HS-5 (cell line): ENCODE results near the gene RCVRN.
"Not testable (repeated sequence)": the region's sequence is repeated elsewhere in the genome, so short reads cannot be mapped to it uniquely, and the experiment has no call there.

Experiments
- DNase-seq: peaks from one replicate; pipeline ENCODE4 v3.0.0-alpha.2; 2012; ENCODE audit warnings: low read depth

RCVRN gene

DNA sequence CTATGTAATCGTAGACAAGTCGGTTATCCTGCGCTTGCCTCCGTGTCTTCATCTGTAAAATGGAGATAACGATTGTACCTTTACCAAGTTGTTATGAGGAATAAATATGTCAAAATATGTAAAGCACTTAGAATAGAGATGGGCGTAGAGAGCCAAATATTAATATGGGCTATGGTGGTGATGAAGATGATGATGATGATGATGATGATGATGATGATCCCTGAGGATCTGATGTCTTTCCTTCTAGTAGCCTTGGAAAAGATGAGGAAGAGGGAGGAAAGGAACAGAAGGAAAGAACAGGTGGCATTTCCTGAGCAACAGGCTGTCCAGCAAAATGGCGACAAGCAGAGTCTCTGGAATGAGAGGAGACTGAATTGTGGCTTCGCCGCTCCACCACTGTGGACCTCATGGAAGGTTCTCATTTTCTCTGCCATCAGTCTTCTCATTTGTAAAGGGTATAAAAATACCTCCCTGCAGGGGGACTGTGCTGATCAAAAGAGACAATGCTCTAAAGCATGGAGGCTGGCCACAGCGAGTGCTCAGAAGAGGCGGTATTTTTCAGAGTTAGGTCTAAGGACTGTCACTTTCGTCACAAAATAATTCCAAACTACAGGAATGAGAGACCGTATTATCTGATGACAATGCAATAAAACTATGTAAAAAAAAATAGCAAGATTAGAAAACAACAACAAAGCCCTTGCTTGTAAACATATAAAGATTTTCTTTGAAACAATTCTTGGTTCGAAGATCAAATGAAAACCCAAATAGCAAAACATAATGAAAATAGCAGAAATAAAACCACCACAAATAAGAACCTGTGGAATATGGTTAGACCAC lies 17.2 kb upstream of the RCVRN start:
- no peak for DNase-seq

DNA sequence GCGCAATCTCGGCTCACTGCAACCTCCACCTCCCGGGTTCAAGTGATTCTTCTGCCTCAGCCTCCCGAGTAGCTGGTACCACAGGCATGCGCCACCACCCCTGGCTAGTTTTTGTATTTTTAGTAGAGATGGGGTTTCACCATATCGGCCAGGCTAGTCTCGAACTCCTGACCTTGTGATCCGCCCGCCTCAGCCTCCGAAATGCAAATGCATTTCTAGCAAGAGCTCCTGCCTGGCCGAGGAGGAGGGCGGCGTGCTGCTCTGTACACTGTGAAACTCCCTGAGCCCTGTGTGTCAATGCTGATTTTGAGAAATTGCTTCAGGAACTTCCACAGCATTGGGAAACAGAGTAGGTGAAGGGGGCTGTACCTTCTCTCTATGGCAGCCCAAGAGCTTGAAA lies 16.1 kb upstream of the RCVRN start:
- DNase-seq: not testable (repeated sequence)

DNA sequence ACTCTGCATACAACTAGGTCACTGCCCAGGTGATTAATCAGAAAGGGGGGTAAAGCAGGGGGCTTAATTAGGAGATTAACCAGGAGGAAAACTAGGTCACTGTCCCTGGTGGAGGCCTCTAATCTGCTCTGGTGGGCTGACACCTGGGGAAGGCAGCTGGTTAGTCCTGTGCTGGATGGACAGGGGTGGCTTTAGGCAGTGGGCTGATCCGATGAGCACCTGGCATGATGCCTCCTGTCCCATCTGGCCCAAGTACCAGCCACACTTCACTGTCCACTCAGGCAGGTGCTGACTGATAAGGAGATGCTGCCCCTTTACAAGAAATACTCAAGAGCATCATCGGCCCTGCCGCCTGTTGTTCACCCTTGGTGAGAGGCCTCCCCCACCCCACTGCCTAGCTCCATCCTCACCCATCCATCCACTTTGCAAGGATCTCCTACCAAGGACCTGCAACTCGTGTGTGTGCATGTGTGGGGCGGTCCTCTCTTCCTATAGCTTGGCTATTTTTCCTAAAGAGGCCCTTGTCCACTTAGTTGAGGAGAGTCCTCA lies 13.8 kb upstream of the RCVRN start:
- no peak for DNase-seq

DNA sequence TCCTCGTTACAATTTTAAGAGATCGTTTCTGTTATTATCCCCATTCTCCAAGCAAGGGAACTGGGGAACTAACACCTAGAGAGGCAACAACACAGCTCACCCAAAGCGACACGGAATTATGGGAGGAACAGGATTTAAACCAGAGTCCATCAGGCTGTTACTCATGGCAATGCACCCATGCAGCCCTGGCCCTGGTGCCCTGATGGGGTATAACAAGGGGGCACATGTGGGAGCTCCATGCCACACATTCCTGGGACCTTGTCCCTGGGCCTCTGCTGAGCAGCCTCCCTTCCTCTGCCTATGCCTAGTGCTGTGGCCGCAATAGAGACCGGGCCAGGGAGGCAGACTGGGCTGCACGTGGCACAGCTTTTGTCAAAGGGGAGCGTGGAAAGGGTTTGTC lies 13.3 kb upstream of the RCVRN start:
- no peak for DNase-seq

DNA sequence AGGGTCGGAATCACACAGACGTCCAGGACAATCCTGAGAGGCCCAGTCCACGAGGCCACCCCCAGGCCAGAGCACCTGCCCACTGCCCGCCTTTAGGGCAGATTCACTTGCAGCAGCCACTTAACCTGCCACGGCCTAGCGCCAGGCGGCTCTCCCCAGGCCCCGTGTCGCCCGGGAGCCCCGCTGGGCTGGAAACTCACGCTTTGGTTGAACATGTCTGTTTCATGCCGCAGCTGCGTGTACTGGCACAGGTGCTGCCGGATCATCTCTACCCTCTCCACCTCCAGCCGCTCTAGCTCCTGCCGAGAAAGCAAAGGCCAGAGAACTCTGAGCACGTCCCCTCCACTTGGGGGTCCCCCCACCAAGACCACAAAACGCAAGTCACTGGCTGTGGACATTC lies 12.7 kb upstream of the RCVRN start:
- DNase-seq: no peak

DNA sequence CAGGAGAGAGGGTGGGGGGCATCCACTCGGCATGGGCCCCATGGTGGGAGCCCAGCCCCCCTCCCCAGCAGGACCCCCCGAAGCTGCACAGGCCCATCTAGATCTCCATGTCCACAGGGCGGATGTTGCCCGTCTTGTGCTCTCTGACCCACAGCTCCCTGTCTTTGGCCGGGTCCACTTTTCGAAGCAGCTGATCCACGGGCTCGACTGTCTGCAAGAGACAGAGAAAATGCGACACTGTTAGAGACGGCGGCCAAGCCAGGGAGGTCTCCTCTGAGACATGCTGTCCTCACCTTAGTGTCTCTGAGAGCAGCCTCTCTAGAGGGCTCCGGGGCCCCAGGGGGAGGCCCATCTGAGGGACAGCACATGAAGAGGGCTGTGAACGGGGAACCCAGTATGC lies 12.1 kb upstream of the RCVRN start:
- DNase-seq: no peak

DNA sequence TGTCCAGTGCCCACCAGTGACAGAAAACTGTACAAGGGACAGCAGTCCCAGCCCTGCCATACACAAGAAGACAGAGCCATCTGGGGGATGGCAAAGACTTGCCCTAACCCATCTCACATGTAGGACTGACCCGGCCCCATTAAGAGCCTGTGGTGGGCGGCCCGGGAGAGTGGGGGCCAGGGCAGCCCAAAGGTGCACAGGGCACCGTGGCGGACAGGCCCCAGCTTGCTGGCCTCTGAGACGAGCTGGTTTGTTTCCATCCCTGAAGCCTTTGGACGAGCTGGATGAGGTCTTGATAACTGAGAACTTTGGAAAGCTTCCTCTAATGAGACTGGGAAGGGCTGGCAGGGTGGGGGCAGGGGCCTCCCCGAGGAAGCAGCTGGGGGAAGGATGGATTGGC lies 11.0 kb upstream of the RCVRN start:
- no peak for DNase-seq

DNA sequence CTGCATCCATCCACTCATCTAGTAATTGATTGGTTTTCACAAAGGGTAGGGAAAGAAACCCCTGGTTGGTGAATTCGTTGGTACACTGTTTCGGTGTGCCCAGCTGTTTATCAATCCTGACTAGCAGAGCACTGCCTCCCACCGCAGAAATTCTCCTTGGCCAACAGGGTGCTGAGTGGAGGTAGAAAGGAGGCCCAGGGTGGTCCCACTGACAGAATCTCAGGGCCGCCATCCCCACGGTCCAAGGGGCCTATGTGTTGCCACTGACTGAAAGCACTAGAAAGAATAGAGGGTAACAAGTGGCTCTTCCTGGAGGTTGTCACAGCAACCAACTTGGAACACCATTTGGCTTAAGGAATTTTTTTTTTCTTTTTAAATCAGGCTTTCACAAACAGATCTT lies 8.4 kb upstream of the RCVRN start:
- no peak for DNase-seq

DNA sequence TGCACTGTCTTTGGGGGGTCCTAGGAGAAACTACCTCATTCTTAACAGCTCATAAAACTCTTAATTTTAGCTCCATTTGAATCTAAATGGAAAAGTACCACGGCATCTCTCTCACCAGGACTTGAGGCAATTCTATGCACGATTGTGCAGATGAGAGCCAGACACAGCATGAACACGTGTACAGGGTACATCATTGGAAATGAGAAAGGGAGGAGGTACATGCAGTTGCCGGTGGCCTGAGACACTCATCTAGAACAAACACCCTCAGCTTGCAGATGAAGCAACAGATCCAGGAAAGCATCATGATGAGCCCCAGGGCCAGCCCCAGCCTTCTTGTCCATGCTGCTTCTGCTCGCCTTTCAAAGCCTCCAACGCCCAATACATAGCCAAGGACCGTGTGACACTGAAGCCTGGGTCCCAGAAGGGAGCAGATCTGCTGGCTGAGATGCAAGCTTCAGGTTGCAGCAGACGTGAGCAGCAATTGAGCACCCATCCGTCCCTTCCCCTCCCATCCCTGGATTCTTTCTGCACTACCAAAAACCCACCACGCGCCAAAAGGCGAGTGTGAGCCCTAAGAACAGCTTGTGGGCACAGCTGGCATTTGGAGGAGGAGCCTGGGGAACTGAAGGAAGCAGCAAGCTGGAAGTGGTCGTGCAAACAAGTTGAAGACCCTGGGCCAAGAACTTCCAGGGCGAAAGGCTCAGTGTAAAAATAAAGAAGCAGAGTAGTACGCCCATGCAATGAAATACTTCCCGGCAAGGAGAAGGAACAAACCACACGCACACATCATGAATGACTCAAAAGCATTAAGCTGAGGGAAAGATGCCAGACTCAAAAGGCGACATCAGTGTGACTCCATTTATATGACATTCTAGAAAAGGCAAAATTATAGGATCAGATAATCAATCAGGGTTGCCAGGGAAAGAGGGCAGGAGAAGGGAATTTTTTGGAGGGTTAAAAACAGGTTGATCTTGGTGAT lies 7.3 kb upstream of the RCVRN start:
- DNase-seq: no peak

DNA sequence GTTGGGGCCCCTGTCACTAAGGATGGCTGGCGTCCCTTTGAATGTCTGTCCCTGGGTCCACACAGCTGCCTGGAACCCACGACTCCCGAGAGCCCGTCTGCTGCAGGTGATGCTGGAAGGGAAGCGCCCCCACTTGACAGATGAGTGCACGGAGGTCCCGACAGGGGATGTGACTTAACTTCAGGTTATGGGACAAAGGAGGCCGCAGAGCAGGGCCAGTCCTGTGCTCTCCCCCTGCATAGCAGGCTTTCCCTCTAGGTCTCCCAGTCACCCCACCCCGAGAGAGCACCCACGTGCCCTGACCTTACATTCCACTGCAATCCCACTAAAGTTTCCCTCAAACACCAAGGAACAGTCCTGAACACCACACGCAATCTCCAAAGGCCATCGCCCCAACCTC lies 6.0 kb upstream of the RCVRN start:
- no peak for DNase-seq

DNA sequence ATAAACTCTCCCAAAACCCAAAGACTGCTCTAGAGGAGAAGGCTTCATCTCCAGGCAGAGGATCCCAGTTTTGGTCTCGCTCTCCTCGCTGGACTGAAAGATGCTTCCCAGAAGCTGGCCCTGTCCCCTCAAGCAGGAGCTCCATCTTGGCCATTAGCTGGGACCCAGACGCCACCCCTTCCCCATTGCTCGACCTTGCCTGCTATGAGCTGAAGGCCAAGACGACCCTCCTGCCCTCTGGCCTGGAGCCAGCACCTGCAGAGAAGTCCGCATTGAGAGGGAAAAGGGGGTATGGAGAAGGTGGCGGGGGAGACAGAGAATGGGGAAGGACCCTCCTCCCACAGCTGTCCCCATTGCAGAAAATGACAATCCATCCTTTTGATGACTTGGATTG lies 3.6 kb upstream of the RCVRN start:
- DNase-seq: no peak

DNA sequence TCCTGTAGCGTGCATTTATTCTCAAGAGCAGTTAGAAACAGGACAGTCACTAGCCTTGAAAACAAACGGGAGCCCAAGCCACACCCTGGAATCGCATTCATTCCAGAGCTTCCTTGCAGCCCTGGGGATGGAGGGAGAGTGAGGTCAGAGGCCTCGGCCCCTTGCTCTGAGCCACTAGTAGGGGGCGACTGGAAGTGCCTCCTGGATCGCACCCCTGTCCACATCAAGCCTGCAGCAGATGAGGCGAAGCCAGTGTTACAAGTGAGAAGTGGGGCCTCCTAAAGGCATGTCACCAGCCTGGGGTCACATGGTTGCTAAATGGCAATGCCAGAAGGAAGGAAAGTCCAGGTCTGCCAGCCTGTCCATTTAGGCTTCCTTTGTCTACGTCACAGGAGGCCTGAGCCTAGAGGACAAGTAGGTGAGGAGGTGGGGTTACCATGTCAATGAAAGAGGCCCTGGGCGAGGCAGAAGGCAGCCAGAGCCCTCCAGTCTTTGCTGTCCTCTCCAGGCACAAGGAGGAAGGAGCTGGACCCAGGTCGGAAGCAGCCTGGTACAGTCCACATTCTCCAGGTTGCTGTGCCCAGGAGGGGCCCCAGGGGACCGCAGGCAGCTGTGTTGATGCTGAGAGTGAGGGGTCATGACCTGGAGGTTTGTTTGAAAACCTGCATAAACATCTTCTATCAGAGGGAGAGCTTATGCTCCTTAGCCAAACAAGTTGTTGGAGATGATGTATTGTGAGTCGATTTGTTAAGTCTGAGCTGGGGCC lies 3.0 kb upstream of the RCVRN start:
- DNase-seq: no peak

DNA sequence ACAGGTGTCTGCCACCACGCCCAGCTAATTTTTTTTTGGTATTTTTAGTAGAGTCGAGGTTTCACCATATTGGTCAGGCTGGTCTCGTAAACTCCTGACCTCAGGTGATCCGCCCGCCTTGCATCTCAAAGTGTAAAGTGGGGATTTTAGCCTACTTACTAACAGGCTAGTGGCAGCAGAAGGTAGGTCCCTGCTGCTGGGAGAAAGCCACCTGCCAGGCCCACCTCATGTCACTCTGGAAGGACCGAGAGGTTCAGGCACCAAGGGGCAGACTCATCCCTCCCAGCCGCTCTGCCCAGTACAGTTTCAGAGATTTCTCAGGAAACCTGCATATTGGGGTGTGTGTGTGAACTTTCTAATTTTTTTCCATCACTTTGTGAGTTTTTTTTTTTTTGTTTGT lies 2.1 kb upstream of the RCVRN start:
- DNase-seq: no peak

DNA sequence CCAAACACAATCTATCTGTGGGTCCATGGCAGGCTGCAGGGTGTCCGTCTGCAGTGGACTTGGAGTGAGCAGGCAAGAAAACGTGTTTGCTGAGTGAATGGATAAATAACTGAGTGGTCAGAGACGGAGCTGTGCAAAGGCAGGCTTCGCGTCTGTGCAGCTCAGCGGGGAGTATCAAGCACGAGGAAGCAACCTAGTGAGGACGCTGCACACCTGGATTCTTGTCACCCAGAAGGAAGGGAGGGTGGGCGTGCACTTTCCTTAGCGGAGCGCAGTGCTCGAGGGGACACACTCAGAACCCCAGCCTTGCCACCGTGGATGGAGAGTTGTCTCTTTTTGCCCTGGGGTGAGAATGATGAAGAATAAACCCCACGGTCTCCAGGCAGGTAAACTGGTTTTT lies 1.5 kb upstream of the RCVRN start:
- no peak for DNase-seq

DNA sequence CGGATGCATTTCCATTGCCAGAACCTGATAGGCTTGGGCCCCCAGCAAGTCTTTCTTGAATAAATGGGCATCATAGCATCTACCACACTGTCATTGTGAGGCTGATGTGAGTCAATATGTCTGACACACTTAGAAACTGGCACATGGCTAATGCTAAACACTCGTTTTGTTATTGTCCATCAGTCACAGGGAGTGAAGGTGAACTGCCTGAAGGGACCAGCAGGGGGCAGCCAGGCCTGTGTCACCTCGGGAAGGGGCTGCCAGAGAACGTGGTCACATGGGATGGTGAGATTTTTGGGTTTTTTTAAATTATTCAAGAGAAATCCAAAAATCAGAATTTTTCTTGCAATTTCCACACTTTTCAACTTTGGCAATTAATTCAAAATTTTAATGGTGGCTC lies 831 bp upstream of the RCVRN start:
- no peak for DNase-seq

DNA sequence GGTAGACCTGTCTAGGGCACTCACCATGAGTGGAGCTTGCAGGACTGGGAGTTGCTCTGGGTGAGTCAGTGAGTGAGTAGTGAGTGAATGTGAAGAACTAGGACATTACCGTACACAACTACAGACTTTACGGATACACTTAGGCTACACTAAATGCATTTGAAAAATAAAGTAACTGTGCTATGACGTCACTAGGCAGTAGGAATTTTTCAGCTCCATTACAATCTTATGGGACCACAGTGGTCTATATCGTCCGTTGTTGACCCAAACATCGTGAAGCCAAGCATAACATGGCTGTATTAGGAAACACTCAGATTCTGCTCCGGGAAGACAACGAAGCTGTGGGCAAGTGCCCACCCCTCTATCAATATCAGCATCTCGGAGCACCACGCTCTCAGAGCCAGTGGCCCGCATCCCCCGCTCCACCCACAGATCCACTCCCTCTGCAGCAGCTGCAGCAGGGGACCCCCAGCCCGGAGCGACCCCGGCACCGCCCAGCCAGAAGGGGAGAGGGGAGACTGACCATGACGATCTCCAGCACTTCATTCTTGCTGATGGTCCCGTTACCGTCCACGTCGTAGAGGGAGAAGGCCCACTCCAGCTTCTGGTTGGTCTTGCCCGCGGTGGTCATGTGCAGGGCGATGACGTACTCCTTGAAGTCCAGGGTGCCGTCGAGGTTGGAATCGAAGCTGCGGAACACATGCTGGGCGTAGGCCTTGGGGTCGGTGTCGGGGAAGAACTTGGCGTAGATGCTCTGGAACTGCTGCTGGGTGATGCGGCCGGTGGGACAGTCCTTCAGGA lies 594 bp downstream of the RCVRN start:
- no peak for DNase-seq

DNA sequence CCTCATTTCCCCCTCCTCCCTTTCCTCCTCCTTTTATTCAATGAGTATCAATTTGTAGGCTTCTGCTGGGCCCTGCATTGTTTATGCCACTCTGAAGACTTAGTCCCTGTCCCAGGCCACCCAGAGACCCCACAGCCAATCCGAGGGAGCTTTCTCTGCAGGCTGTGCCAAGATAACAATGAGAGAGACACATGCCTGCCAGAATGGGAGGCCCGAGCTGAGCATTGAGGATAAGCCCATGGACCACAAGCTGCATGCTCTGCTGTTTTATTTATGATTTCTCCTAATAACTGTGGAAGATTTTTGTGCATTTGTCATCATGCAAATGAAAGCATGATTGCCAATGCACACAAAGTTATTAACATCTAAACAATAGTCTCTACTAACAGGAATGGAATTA lies 3.0 kb downstream of the RCVRN start:
- no peak for DNase-seq

DNA sequence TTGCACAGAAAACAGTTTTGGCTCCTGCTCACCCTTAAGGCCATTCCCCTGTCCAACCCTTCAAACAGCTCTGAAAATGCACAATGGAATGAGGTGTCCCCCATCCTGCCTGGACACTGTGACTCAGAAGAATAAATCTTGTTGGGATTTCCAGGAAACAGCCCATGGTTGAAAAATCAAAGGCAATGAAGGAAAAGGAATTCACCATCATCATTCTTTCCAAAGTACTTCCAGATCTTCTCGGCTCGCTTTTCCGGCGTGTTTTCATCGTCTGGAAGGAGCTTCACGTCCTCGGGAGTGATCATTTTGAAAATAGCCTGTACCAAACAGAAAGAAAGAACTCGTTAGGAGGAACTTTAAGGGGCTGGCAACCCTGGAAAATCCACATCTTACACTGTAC lies 4.3 kb downstream of the RCVRN start:
- DNase-seq: peak; percentile 68

DNA sequence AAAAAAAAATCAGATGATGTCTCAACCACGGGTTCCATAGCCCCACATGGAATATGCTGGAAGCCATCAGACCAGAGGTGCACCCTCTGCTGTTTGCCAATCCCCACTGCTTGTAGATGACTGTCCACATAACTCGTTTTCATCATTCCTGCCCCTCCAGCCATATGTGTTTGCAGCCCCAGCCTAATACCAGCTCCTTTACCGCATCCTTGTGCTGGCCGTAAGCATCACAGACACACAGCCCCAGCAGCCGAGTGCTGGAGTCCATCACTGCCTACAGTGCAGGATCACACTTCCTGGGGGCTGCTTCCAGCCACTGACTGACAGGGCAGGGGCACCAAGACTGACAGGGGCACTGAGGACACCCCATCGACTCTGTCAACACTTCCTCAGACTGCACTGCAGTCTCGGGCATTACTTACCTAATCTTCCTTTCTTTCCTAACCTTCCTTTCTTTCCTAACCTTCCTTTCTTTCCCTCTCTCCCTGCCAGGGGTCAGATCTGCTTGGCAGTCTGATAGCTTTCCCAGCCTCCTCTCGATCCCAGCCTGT lies 5.0 kb downstream of the RCVRN start:
- DNase-seq: no peak

DNA sequence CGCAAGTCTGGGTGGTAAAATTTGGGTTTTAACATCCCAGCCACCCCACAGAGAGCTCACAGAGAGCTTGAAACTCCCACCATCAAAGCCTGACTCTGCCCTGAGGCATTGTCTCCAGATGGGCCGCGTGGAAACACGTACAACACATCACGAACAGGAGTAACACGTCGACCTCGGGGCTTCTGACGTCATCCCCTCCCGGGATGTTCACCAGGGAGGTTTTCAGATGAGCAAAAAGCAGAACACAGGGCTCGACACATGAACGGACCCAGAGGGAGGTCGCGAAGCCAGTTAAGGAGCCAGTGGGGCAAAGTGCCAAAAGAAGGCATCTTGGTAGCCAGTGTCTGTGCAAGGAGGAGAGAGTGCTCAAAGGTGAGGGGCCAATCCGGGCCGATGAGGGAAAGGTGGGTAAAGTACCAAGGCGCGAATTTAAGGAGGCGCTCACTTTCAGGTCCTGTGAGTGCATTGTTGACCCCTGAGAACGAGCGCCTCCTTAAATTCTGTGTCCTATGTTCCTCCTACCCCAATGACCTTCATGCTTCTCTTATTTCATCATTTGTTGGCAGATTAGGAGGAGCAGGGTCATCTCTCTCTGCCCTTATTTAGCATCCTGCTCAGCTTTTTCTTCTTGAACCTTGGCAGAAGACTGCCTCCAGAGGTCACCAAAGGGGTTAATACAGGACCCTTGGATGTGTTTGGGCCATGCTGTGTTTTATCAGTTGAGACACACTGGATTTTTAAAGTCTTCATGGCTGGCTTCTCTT lies 5.6 kb downstream of the RCVRN start:
- no peak for DNase-seq
